HG03066 (cell line): ENCODE results near the gene ROS1.

Experiments used
- ATAC-seq: cut with Tn5 transposase; IDR thresholded peaks from one replicate; pipeline ENCODE4 v1.9.1; 2021; ENCODE audit warnings: low read depth; ENCODE audit not compliant: unreplicated experiment

The ROS1 gene

GRCh38 chr6:117441824-117442264, 16.1 kb upstream of the ROS1 start:
- no peak for ATAC-seq

GRCh38 chr6:117440706-117441525, 15.2 kb upstream of the ROS1 start:
- no peak for ATAC-seq

- ATAC-seq, result no peak
Observed at GRCh38 chr6:117432273-117432672, 6.5 kb upstream of the ROS1 start.

GRCh38 chr6:117423754-117424153, 2.0 kb downstream of the ROS1 start:
- no peak for ATAC-seq

GRCh38 chr6:117418320-117418719, 7.4 kb downstream of the ROS1 start:
- no peak for ATAC-seq

- ATAC-seq, result no peak
Observed at GRCh38 chr6:117417851-117418250, 7.9 kb downstream of the ROS1 start.

- ATAC-seq, result no peak
Observed at GRCh38 chr6:117414770-117415169, 11.0 kb downstream of the ROS1 start.

- no peak for ATAC-seq
Observed at GRCh38 chr6:117411474-117411873, 14.3 kb downstream of the ROS1 start.

GRCh38 chr6:117409863-117410262, 15.9 kb downstream of the ROS1 start:
- ATAC-seq, result no peak

GRCh38 chr6:117409420-117409819, 16.3 kb downstream of the ROS1 start:
- no peak for ATAC-seq

GRCh38 chr6:117404548-117404947, 21.2 kb downstream of the ROS1 start:
- no peak for ATAC-seq

GRCh38 chr6:117401799-117402198, 23.9 kb downstream of the ROS1 start:
- ATAC-seq, result no peak

- ATAC-seq, result no peak
Observed at GRCh38 chr6:117399924-117400323, 25.8 kb downstream of the ROS1 start.

GRCh38 chr6:117399126-117399525, 26.6 kb downstream of the ROS1 start:
- no peak for ATAC-seq

GRCh38 chr6:117397536-117398227, 28.1 kb downstream of the ROS1 start:
- ATAC-seq, result no peak

GRCh38 chr6:117396228-117396627, 29.5 kb downstream of the ROS1 start:
- no peak for ATAC-seq

- ATAC-seq, result no peak
Observed at GRCh38 chr6:117395164-117395563, 30.6 kb downstream of the ROS1 start.

- ATAC-seq, result no peak
Observed at GRCh38 chr6:117393045-117393444, 32.7 kb downstream of the ROS1 start.

- no peak for ATAC-seq
Observed at GRCh38 chr6:117391874-117392583, 33.7 kb downstream of the ROS1 start.

GRCh38 chr6:117389227-117390057, 36.3 kb downstream of the ROS1 start:
- ATAC-seq, result no peak
